OCI-LY3 (cell line): Measurements from ENCODE around the gene CCSER1.

Source experiments
- H2AFZ ChIP-seq: fragments of 200-600, 300-600 bp; shearing (Covaris generic); 2 replicates; pipeline ENCODE4 v1.6.0; 2014; ENCODE audit warnings: antibody characterized with exemption, low read depth, low read length
- H3K27ac ChIP-seq: fragments of 200-600, 300-600 bp; sonication (generic); 2 replicates; pipeline ENCODE4 v1.5.1; 2014; ENCODE audit warnings: mild to moderate bottlenecking, low read length, moderate library complexity, mixed read lengths
- H3K27me3 ChIP-seq: fragments of 200-600, 300-600 bp; sonication (generic); 2 replicates; pipeline ENCODE4 v1.6.1; 2014; ENCODE audit warnings: low read depth, low read length, mixed read lengths
- H3K36me3 ChIP-seq: fragments of 200-600, 300-600 bp; sonication (generic); replicated peaks from 2 replicates; pipeline ENCODE3; 2014; ENCODE audit warnings: low read depth, low read length, mixed read lengths
- H3K4me1 ChIP-seq: fragments of 300-600, 200-600 bp; sonication (generic); 2 replicates; pipeline ENCODE4 v1.6.1; 2014; ENCODE audit warnings: low read length, mixed read lengths
- H3K4me2 ChIP-seq: fragments of 200-600, 300-600 bp; sonication (generic); 2 replicates; pipeline ENCODE4 v1.6.1; 2014; ENCODE audit warnings: low read length, mixed read lengths
- H3K4me3 ChIP-seq: fragments of 300-600, 200-600 bp; sonication (generic); 2 replicates; pipeline ENCODE4 v1.5.1; 2014; ENCODE audit warnings: antibody characterized with exemption, mild to moderate bottlenecking, low read length, moderate library complexity
- H3K79me2 ChIP-seq: fragments of 300-600, 200-600 bp; shearing (Covaris generic); 2 replicates; pipeline ENCODE4 v1.6.1; 2014; ENCODE audit warnings: mild to moderate bottlenecking, low read length, mixed read lengths
- H3K9ac ChIP-seq: fragments of 300-600, 200-600 bp; shearing (Covaris generic); 2 replicates; pipeline ENCODE4 v1.6.0; 2014; ENCODE audit warnings: mild to moderate bottlenecking, low read length, moderate library complexity
- H3K9me3 ChIP-seq: fragments of 200-600, 300-600 bp; shearing (Covaris generic); 2 replicates; pipeline ENCODE4 v1.6.1; 2014; ENCODE audit warnings: low read length, mixed read lengths; ENCODE audit not compliant: insufficient read depth
- H4K20me1 ChIP-seq: fragments of 200-600, 300-600 bp; sonication (generic); 2 replicates; pipeline ENCODE4 v1.6.1; 2016; ENCODE audit warnings: low read length, mixed read lengths; ENCODE audit not compliant: insufficient read depth
- EZH2phosphoT487 ChIP-seq: fragments of 200-600 bp; shearing (Covaris generic); IDR thresholded peaks from 2 replicates; pipeline ENCODE4 v1.6.1; 2018; ENCODE audit warnings: antibody characterized with exemption, mixed run types, low read depth
- TF ChIP-seq, protein P1 (sequence below): fragments of 200-600, 300-600 bp; sonication (generic); IDR thresholded peaks from 2 replicates; pipeline ENCODE4 v1.5.1; 2014; ENCODE audit warnings: antibody characterized with exemption, low read length, low read depth

CCSER1 gene

DNA sequence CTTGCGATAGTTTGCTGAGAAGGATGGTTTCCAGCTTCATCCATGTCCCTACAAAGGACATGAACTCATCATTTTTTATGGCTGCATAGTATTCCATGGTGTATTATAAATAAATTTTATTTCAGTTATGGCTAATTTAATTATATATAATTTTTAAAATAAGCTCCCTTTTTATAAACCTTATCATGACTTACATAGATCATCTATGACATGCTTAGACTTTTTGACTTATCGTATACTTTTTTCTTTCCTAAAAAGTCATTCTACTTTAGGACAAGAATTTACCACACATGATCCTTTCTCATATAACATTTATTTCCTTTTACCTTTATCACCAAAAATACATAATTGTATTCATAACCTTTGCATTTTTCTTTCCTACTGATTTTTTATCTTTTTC, 376.5 kb downstream of the CCSER1 start:
- Histone ChIP-seq H3K9ac (no peak overlapping the region), H2AFZ (no peak overlapping the region), H3K4me2 (no peak overlapping the region), H3K4me3 (no peak overlapping the region), H3K4me1 (no peaks in the 10 kb centered on the region), H4K20me1 (no peaks in the 10 kb centered on the region), H3K79me2 (no peaks in the 10 kb centered on the region), H3K27ac (no peak overlapping the region), H3K36me3 (peaks cover 4% of the 10 kb centered on the region), H3K9me3 (peaks cover 19% of the 10 kb centered on the region), H3K27me3 (no peaks in the 10 kb centered on the region)
- no peak for TF ChIP-seq EZH2phosphoT487
- TF ChIP-seq, protein P1, sequence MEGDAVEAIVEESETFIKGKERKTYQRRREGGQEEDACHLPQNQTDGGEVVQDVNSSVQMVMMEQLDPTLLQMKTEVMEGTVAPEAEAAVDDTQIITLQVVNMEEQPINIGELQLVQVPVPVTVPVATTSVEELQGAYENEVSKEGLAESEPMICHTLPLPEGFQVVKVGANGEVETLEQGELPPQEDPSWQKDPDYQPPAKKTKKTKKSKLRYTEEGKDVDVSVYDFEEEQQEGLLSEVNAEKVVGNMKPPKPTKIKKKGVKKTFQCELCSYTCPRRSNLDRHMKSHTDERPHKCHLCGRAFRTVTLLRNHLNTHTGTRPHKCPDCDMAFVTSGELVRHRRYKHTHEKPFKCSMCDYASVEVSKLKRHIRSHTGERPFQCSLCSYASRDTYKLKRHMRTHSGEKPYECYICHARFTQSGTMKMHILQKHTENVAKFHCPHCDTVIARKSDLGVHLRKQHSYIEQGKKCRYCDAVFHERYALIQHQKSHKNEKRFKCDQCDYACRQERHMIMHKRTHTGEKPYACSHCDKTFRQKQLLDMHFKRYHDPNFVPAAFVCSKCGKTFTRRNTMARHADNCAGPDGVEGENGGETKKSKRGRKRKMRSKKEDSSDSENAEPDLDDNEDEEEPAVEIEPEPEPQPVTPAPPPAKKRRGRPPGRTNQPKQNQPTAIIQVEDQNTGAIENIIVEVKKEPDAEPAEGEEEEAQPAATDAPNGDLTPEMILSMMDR = no peak

DNA sequence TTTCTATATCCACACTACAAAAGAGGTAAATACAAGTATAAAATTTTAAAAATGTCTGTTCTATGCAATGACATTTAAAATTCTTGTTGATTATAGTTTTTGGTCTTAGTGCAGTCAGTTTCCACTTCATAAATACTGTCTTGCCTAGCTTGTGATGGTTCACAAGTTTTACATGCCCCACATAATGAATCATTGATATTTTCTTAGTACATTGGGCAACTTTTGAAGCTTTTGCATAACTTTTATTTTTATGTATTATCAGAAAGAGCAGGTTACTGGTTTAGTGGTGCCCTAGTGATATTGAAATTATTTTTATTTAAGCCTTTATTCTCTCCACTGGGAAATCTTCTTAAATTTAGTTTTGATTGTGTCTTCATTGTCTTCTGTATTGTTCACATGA, 388.0 kb downstream of the CCSER1 start:
- H3K9me3 ChIP-seq = no peaks in the 10 kb centered on the region
- TF ChIP-seq, protein P1 = no peak
- TF ChIP-seq EZH2phosphoT487 = no peak
- no peaks in the 10 kb centered on the region for H3K27me3 ChIP-seq
- H3K79me2 ChIP-seq = no peaks in the 10 kb centered on the region
- H3K36me3 ChIP-seq = no peaks in the 10 kb centered on the region
- no peaks in the 10 kb centered on the region for H4K20me1 ChIP-seq
- H3K9ac ChIP-seq = no peak overlapping the region
- H3K4me1 ChIP-seq = no peaks in the 10 kb centered on the region
- no peak overlapping the region for H3K27ac ChIP-seq
- H3K4me2 ChIP-seq = no peak overlapping the region
- no peak overlapping the region for H3K4me3 ChIP-seq
- no peak overlapping the region for H2AFZ ChIP-seq

DNA sequence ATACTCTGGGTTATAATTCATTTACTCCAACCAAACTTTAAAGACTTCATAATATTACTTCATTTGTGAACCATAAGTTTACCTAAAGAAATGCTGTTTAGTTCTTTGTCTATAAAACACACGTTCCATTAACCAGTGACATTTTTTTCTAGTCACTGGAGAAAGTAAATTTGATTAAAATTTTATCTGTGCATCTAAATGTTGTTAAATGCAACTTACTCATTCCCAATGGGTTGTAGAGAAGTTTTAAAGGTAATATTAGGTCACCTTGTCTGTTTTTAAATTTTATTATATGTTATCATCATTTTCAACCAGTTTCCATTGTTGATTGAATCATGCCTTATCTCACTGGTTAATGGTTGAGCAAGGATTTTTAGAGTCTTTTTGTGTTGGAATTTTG, 401.4 kb downstream of the CCSER1 start:
- TF ChIP-seq, protein P1 = no peak
- H2AFZ ChIP-seq = no peak overlapping the region
- no peak overlapping the region for H3K9ac ChIP-seq
- H3K27ac ChIP-seq = no peak overlapping the region
- no peaks in the 10 kb centered on the region for H3K9me3 ChIP-seq
- no peaks in the 10 kb centered on the region for H3K36me3 ChIP-seq
- no peak overlapping the region for H3K4me3 ChIP-seq
- no peak overlapping the region for H3K4me2 ChIP-seq
- H3K27me3 ChIP-seq = no peaks in the 10 kb centered on the region
- no peaks in the 10 kb centered on the region for H3K4me1 ChIP-seq
- H3K79me2 ChIP-seq = no peaks in the 10 kb centered on the region
- no peaks in the 10 kb centered on the region for H4K20me1 ChIP-seq

DNA sequence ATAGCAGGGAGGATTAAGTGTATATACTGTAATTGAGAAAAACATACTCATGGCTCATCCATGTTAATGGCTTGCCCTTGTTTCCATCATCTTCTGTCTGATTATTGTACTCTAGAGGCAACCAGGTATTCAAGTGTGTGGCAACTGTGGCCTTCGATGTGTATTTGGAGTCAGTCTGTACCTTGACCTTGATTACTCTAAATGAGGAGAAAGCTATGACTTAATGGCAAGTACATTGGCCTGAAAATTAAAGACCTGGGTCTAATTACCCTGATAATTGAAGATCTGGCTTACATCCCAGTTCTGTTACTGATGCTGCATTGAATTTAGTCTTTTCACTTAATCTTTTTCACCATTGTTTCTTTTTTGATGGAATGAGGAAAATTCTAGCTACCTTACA, 409.2 kb downstream of the CCSER1 start:
- H3K9ac ChIP-seq = no peak overlapping the region
- H3K36me3 ChIP-seq = no peaks in the 10 kb centered on the region
- no peak overlapping the region for H2AFZ ChIP-seq
- H3K27me3 ChIP-seq = no peaks in the 10 kb centered on the region
- TF ChIP-seq EZH2phosphoT487 = no peak
- TF ChIP-seq, protein P1 = no peak
- no peaks in the 10 kb centered on the region for H3K79me2 ChIP-seq
- H4K20me1 ChIP-seq = no peaks in the 10 kb centered on the region
- no peak overlapping the region for H3K4me3 ChIP-seq
- no peak overlapping the region for H3K4me2 ChIP-seq
- H3K9me3 ChIP-seq = no peaks in the 10 kb centered on the region
- H3K4me1 ChIP-seq = no peaks in the 10 kb centered on the region
- H3K27ac ChIP-seq = no peak overlapping the region
